OCI-LY1 (cell line): ENCODE data around the gene TMEM272.

ENCODE experiments used
- CTCF ChIP-seq: fragments of 200-600 bp; sonication (generic), shearing (Covaris generic); IDR thresholded peaks from 2 replicates; pipeline ENCODE4 v1.5.1; 2017; ENCODE audit warnings: mild to moderate bottlenecking, antibody characterized with exemption, low read length, moderate library complexity, mixed read lengths
- EZH2 ChIP-seq: fragments of 200-600 bp; sonication (generic), shearing (Covaris generic); IDR thresholded peaks from 2 replicates; pipeline ENCODE4 v1.8.0; 2017; ENCODE audit warnings: borderline replicate concordance, mixed run types, mild to moderate bottlenecking, antibody characterized with exemption, low read length, moderate library complexity, mixed read lengths

DNA sequence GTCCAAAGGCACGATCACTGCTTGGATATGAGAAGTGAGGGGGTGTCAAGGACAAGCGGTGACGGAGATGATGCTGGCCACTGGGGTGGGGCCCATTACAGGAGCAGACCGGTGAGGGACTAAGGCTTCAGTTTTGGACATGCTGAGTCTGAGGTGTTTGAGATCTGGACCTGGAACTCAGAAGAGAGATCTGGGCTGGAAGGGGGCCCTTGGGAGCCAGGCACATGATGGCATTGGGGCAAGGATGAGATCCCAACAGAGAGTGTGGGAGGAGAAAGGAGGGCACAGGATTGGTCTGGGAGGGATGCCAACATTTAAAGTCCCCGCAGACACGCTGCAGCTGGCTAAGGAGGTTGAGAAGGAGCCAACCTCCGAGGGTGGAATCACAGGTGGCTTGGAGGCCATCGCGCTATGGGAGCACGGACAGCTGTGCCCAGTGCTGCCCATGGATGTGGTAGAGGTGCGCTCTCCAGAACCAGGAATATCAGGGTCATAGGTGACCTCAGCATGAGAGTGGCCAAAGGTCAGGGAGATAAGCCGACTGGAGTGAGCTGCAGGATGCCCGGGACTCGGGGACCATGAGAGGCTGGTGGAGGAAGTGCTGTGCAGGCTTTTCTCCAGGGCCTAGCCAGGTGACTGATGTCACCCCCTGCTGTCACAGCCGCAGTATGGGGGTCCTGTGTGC is 62.8 kb downstream of the TMEM272 start:
- no peak for TF ChIP-seq CTCF
- no peak for TF ChIP-seq EZH2
